Stimulated activated CD4-positive, alpha-beta T cell treated with anti-CD3 and anti-CD28 coated beads, Interleukin-4, amount 100 ng/mL, for 48 hours (primary cell): ENCODE measurements around the gene GABRG3.

ENCODE experiments used
- DNase-seq, 2 donors: peaks; one replicate each; pipeline ENCODE4 v3.0.0-alpha.2; 2020; ENCODE audit warnings: low read depth in 2 of 2

The GABRG3 gene

DNA sequence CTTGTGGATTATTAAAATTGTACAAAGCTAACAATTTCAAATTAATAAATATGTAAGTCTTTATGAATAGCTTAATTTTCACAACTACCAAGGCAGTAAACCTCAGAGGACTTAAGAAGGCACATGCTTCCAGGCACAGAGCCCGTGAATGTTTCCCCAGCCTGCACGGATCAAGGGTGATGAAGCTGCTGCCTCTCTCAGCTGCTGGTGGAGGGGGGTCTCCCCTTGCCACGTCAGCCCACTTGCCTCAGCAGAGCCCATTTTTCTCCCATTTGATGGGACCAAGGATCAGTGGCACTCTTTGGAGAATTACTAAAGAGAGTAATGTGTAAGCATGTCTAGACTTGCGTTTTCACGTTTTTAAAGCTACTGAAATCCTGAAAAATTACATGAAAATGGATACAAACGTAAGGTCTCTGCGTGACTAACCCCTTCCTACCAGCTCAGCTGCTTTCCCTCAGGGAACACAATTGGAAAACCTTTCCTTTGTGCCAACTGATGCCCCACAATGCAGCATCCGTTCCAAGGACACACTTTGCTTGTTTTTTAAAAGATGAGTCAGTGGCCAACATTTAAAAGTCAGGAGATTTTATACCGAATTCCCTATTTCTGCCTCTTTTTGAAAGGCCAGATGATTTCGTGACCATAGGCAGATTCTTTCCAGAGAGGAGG, 494.1 kb downstream of the GABRG3 start:
- DNase-seq: no peak

GRCh38 chr15:27466758-27467157, 495.8 kb downstream of the GABRG3 start:
- DNase-seq: no peak

DNA sequence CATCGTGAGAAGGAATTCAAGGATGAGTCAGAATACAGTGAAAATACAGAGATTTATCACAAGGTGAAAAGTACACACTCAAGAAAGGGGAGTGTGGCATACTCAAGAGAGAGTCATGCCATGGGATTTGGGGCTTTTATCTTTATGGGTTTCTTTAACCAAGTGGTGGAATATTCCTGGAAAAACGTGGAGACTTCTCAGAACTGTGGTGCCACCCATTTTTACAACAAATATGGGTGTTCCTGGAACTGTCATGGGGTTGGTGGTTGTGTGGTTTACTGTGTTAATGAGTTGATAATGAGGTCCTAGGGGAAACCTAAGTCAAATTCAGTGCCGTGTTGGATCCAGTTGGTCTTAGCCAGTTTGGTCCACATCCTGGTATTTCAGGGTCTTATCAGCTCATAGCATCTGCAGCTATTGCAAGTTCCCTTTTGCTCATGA, 497.2 kb downstream of the GABRG3 start:
- no peak for DNase-seq

DNA sequence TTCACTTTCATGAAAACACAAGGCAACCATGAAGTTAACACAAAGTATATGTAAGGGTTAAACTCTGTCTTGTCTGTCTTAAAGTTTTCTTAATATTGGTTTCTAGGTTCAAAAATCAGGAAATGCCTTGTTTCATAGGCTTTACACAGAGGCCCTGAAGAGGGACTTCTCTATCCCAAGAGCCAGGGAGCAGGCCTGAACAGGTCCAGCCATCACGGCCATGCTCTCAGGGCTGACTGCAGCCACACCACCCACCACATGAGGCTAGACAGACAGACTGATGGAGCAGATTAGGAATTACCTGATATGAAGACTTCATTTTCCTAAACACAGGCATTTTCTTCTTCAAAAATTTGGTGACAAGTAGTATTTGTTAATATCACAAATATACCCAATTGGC, 502.9 kb downstream of the GABRG3 start:
- DNase-seq: no peak

- DNase-seq: no peak
These were observed 504.4 kb downstream of the GABRG3 start for GRCh38 chr15:27475395-27475794.

GRCh38 chr15:27479296-27480140, 508.5 kb downstream of the GABRG3 start:
- DNase-seq: no peak

GRCh38 chr15:27480141-27480530, 509.2 kb downstream of the GABRG3 start:
- no peak for DNase-seq

DNA sequence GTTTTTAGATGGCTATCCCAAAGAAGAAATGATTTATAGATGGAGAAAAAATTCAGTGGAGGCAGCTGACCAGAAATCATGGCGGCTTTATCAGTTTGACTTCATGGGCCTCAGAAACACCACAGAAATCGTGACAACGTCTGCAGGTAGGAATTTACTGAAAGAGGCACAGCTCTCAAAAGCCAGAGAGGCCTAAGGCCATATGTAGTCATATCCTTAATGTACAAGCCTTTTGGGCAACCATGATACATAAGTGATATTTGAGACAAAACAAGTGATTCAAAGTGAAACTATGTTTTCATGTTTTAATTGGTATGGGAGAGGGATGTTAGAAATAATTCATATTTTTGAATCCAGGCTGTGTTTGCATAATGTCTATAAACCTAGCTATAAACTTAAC, 509.7 kb downstream of the GABRG3 start:
- no peak for DNase-seq

DNA sequence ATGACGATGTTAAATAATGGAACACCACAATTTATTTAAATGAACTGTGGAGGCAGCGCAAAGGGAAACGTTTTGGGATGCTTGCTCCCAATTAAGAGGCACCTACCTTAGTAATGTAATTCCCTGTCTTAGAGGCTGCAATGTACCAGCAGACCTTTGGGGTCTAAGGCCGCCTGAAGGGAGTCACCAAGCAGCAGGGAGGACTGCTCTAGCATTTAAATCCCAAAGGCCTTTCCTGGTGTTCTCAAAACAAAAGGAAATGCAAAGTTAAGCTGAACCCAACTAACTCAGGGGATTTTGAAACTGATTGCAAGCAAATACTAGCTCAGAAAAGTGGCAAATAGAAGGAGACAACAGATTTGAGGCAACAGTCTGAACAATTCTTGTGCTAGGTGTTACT, 510.8 kb downstream of the GABRG3 start:
- no peak for DNase-seq

DNA sequence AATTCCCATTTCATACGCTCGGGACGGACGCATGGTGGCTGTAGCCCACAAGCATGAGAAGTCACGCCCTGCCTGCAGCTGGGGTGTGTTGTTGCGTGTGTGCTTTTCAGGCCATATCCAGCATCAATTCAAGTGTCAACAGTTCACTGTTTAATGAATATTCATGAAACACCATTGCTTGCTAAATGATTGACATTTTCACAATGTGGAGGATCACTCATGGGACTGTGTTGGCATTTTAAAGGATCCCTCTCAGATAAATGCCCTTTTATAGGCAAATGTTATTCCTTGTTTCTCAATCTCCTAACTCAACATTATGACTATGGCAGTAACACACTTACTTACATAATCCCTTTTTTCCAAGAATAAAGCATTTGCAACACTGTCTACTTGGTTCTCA, 511.3 kb downstream of the GABRG3 start:
- DNase-seq: no peak

GRCh38 chr15:27483124-27483523, 512.1 kb downstream of the GABRG3 start:
- DNase-seq: no peak

DNA sequence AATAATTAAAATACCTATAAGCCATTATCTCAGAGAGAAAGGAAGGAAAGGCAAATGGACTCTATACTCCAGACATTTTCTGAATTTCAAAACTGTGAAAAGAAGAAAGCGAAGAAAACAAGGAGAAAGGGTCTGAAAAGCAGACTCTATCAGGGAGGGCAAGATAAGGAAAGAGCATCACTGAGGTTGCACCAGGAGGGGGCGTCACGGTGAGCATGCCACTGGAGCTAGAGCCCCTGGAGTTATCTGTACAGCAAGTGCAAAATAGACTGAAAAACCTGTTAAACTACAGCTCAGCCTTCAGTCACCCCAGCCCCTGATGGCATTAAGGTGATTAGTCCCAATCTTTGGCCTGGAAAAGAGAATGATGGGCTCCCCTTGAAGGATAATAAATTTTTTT, 514.3 kb downstream of the GABRG3 start:
- no peak for DNase-seq

DNA sequence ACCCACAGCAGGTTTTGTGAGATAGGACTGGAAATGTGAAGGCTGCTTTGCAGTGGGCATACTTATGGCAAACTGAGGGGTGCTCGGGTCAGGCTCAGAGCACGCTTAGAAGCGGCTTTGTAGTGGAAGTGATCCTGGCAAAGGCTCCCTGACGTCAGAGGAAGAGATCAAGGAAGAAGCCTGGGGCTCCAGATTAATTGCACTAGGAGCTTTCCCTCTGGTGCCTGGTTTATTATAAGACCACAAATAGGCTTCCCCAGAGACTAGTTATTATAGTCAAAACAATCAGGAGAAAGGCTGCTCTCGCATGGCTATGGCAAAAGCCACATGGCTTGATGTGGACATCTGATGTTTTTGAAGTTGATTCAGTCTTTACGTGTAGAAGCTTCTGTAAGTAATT, 515.1 kb downstream of the GABRG3 start:
- no peak for DNase-seq

GRCh38 chr15:27486683-27487647, 516.0 kb downstream of the GABRG3 start:
- no peak for DNase-seq

DNA sequence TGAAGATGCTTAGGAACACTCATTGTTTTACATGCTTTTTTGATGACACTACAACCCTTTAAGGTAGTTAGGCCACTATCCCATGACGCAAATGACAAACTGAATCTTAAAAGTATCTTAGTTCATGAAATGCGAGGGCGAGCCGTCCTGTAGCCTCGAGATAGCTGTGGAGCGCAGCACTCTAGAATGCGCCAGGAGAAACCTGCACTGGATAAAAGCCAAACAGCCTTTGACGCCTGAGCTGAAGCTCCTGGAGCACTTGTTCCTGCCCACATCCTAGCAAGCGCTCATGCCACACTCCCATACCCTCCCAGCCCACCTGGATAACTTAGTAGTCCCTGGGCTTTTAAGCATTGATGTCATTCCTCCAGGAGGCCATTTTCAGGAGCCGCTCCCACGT, 516.9 kb downstream of the GABRG3 start:
- DNase-seq: no peak

GRCh38 chr15:27490867-27491595, 520.0 kb downstream of the GABRG3 start:
- no peak for DNase-seq

DNA sequence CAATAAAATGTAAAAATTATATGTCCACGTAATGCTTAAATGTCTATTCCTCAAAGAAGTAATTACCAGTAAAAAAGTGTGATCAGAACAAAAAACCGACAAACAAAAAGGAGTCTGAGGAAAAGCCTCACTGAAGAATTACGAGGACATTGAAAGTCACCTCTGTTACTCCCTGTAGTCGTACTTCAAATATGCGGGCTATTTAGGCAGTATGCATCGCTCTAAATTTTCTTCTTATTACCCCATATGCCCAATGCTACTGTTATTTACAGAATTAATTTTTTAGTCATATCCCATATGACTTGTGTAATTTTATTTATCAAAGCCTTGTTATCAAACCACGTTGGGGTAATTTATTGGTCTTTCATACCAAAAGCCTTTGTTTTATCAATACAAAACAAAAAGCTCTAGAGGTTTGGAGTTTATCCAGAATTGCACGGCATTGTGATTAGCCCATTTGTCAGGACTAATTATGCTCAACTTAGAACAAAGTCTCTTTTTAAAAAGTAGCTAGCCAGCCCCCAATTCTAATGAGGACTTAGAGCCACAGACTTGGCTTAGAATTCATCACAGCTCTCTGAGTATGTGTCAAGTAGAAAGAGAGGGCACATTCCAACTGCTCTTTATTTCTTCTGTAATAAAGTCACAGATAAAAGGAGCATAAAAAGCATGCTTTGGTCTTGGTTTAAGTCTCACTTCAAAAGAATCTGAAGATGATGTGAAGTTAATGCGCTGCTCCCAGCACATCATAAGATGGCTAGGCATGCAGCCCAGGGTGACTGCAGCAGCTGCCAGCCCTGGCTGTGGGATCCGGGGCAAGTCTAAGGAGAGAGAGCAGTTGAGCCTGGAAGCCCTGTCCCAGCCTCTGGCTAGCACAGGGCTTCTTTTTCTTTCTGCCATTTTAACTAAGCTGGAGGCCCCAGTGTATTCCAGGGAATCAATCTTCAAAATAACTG, 521.0 kb downstream of the GABRG3 start:
- no peak for DNase-seq

- DNase-seq: no peak
These were observed 525.0 kb downstream of the GABRG3 start for GRCh38 chr15:27495963-27496459.

GRCh38 chr15:27498700-27499099, 527.7 kb downstream of the GABRG3 start:
- DNase-seq: no peak

- DNase-seq: no peak
These were observed 528.2 kb downstream of the GABRG3 start for GRCh38 chr15:27499191-27499590.
